NK-92 (cell line): Measurements from ENCODE around the gene HTR1D.

ENCODE experiments used
- DNase-seq: peaks from one replicate; lab custom pipeline; 2025; ENCODE audit not compliant: unreplicated experiment; lab: John Stamatoyannopoulos, UW

HTR1D gene

GRCh38 chr1:23185381-23185780 lies 31.9 kb downstream of the HTR1D start:
- no peak for DNase-seq

- DNase-seq = no peak
Measured at GRCh38 chr1:23184212-23184934, 32.9 kb downstream of the HTR1D start.

GRCh38 chr1:23179862-23180261 lies 37.4 kb downstream of the HTR1D start:
- DNase-seq = no peak

- no peak for DNase-seq
Measured at GRCh38 chr1:23178950-23179349, 38.4 kb downstream of the HTR1D start.

- DNase-seq = no peak
Measured at GRCh38 chr1:23178414-23178813, 38.9 kb downstream of the HTR1D start.

GRCh38 chr1:23177438-23178380 lies 39.6 kb downstream of the HTR1D start:
- no peak for DNase-seq

- DNase-seq = no peak
Measured at GRCh38 chr1:23177031-23177430, 40.3 kb downstream of the HTR1D start.

GRCh38 chr1:23174426-23175110 lies 42.7 kb downstream of the HTR1D start:
- DNase-seq = no peak

- DNase-seq = no peak
Measured at GRCh38 chr1:23171181-23171755, 46.0 kb downstream of the HTR1D start.

GRCh38 chr1:23169727-23170335 lies 47.5 kb downstream of the HTR1D start:
- no peak for DNase-seq

- no peak for DNase-seq
Measured at GRCh38 chr1:23169195-23169575, 48.1 kb downstream of the HTR1D start.

GRCh38 chr1:23168445-23169194 lies 48.7 kb downstream of the HTR1D start, which contains the start of gene LUZP1:
LUZP1 (minus strand) TSS chr1:23168856.
- peak; percentile 34 for DNase-seq

GRCh38 chr1:23168079-23168444 lies 49.2 kb downstream of the HTR1D start:
- DNase-seq = no peak

- DNase-seq = no peak
Measured at GRCh38 chr1:23167353-23168078, 49.8 kb downstream of the HTR1D start.

GRCh38 chr1:23166854-23167253 lies 50.4 kb downstream of the HTR1D start:
- no peak for DNase-seq

GRCh38 chr1:23163395-23163794 lies 53.9 kb downstream of the HTR1D start:
- DNase-seq = no peak

GRCh38 chr1:23159963-23160877 lies 57.1 kb downstream of the HTR1D start:
- DNase-seq = no peak

GRCh38 chr1:23156940-23157339 lies 60.4 kb downstream of the HTR1D start:
- no peak for DNase-seq
